PFSK-1 (cell line): ENCODE measurements around the gene MRGPRG.

Experiments
- POLR2AphosphoS5 ChIP-seq: IDR thresholded peaks from 2 replicates; pipeline ENCODE4 v1.6.1; 2012; ENCODE audit warnings: low read depth, mild to moderate bottlenecking, control low read depth, low read length, moderate library complexity
- REST ChIP-seq, 2 experiments: IDR thresholded peaks; 2 replicates each; pipeline versions ENCODE4 v1.6.1 to v1.8.0; 2011 to 2012; ENCODE audit warnings: low read depth in 2 of 2, low read length in 2 of 2, control low read depth in 1 of 2, inconsistent platforms in 1 of 2, mild to moderate bottlenecking in 1 of 2, moderate library complexity in 1 of 2; ENCODE audit not compliant: insufficient read depth in 1 of 2
- SIN3A ChIP-seq: IDR thresholded peaks from 2 replicates; pipeline ENCODE4 v1.6.1; 2012; ENCODE audit warnings: mild to moderate bottlenecking, low read length, moderate library complexity, borderline replicate concordance; ENCODE audit not compliant: insufficient read depth
- TAF1 ChIP-seq: IDR thresholded peaks from 2 replicates; pipeline ENCODE4 v1.6.1; 2012; ENCODE audit warnings: low read length, control low read depth, borderline replicate concordance; ENCODE audit not compliant: insufficient read depth

- TF ChIP-seq REST (IDR thresholded peaks at IDR 0.05; ENCODE audit: insufficient read depth in 1 of 2, low read depth in 2 of 2, low read length in 2 of 2) (no peak), POLR2AphosphoS5 (no peak), TAF1 (no peak), SIN3A (no peak)
Measured at GRCh38 chr11:3228445-3228829, 9.8 kb upstream of the MRGPRG start.
